ENCODE results near the gene HMGN4. TPM values are rescaled to one million over a fixed set of nuclear protein-coding genes. Genes with fewer than 3 reads are reported as not detected.

Gene HMGN4
- total and polyA plus RNA-seq, 9 of the 15 experiments (the other 6 are each of a cell fraction or from before 2014, with no cell fraction given), result 35.4 to 134 (median 94.1) TPM

DNA sequence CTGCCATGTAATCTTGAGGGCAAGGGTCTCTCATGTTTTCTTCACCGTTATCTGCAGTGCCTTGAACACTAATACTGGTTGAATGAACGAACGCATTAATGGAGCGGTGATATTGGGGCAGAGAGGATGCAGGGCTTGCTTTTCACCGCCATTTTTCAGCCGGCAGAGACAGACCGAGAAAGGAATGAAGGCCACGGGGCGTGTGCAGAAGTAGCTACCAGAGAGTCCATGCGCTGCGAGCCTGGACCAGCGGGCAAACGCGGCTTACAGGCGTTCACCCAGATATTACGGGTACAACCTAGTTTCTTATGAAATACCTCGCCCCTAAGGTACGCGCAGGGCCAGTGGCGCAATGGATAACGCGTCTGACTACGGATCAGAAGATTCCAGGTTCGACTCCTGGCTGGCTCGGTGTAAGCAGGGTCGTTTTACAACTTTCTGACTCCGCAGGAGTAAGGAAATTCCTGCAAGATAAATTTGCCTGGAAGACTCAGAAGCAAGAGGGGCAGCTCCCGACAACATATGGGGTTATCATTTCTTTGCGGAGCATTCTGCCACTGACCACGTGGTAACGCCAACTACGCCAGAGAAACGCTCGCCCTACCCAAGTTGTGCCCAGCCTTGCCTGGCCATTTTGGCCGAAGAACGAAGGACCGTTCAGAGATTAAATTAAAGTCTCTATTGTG lies 863 bp upstream of the HMGN4 start (continued):
- TF ChIP-seq, protein P1, sequence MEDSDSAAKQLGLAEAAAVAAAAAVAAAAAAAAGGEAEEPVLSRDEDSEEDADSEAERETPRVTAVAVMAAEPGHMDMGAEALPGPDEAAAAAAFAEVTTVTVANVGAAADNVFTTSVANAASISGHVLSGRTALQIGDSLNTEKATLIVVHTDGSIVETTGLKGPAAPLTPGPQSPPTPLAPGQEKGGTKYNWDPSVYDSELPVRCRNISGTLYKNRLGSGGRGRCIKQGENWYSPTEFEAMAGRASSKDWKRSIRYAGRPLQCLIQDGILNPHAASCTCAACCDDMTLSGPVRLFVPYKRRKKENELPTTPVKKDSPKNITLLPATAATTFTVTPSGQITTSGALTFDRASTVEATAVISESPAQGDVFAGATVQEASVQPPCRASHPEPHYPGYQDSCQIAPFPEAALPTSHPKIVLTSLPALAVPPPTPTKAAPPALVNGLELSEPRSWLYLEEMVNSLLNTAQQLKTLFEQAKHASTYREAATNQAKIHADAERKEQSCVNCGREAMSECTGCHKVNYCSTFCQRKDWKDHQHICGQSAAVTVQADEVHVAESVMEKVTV (CRISPR knock-in tag; IDR thresholded peaks at IDR 0.05), result no peak
- TF ChIP-seq NR4A1 (CRISPR knock-in tag; IDR thresholded peaks at IDR 0.05), result 0 out of 2 replicates have a peak, but pooled peaks have one; percentile 72
- TF ChIP-seq NR4A1 (tag; IDR thresholded peaks at IDR 0.05), result peak; percentile 21; the same call in 1 of the 2 replicates
- TF ChIP-seq, protein P2, sequence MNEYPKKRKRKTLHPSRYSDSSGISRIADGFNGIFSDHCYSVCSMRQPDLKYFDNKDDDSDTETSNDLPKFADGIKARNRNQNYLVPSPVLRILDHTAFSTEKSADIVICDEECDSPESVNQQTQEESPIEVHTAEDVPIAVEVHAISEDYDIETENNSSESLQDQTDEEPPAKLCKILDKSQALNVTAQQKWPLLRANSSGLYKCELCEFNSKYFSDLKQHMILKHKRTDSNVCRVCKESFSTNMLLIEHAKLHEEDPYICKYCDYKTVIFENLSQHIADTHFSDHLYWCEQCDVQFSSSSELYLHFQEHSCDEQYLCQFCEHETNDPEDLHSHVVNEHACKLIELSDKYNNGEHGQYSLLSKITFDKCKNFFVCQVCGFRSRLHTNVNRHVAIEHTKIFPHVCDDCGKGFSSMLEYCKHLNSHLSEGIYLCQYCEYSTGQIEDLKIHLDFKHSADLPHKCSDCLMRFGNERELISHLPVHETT (CRISPR knock-in tag; conservative IDR thresholded peaks at IDR 0.05 in 1 of 2, IDR thresholded peaks at IDR 0.05 in 1 of 2), result peak in 1 of 2 experiments; percentile 72; a peak in 1 of 4 replicates
- peak; percentile 54; the same call in 1 of the 2 replicates for TF ChIP-seq DNMT1 (IDR thresholded peaks at IDR 0.05)
- no peak for TF ChIP-seq ZSCAN32 (CRISPR knock-in tag; IDR thresholded peaks at IDR 0.05)
- TF ChIP-seq PPARD (CRISPR knock-in tag; IDR thresholded peaks at IDR 0.05), result no peak
- TF ChIP-seq, protein P3, sequence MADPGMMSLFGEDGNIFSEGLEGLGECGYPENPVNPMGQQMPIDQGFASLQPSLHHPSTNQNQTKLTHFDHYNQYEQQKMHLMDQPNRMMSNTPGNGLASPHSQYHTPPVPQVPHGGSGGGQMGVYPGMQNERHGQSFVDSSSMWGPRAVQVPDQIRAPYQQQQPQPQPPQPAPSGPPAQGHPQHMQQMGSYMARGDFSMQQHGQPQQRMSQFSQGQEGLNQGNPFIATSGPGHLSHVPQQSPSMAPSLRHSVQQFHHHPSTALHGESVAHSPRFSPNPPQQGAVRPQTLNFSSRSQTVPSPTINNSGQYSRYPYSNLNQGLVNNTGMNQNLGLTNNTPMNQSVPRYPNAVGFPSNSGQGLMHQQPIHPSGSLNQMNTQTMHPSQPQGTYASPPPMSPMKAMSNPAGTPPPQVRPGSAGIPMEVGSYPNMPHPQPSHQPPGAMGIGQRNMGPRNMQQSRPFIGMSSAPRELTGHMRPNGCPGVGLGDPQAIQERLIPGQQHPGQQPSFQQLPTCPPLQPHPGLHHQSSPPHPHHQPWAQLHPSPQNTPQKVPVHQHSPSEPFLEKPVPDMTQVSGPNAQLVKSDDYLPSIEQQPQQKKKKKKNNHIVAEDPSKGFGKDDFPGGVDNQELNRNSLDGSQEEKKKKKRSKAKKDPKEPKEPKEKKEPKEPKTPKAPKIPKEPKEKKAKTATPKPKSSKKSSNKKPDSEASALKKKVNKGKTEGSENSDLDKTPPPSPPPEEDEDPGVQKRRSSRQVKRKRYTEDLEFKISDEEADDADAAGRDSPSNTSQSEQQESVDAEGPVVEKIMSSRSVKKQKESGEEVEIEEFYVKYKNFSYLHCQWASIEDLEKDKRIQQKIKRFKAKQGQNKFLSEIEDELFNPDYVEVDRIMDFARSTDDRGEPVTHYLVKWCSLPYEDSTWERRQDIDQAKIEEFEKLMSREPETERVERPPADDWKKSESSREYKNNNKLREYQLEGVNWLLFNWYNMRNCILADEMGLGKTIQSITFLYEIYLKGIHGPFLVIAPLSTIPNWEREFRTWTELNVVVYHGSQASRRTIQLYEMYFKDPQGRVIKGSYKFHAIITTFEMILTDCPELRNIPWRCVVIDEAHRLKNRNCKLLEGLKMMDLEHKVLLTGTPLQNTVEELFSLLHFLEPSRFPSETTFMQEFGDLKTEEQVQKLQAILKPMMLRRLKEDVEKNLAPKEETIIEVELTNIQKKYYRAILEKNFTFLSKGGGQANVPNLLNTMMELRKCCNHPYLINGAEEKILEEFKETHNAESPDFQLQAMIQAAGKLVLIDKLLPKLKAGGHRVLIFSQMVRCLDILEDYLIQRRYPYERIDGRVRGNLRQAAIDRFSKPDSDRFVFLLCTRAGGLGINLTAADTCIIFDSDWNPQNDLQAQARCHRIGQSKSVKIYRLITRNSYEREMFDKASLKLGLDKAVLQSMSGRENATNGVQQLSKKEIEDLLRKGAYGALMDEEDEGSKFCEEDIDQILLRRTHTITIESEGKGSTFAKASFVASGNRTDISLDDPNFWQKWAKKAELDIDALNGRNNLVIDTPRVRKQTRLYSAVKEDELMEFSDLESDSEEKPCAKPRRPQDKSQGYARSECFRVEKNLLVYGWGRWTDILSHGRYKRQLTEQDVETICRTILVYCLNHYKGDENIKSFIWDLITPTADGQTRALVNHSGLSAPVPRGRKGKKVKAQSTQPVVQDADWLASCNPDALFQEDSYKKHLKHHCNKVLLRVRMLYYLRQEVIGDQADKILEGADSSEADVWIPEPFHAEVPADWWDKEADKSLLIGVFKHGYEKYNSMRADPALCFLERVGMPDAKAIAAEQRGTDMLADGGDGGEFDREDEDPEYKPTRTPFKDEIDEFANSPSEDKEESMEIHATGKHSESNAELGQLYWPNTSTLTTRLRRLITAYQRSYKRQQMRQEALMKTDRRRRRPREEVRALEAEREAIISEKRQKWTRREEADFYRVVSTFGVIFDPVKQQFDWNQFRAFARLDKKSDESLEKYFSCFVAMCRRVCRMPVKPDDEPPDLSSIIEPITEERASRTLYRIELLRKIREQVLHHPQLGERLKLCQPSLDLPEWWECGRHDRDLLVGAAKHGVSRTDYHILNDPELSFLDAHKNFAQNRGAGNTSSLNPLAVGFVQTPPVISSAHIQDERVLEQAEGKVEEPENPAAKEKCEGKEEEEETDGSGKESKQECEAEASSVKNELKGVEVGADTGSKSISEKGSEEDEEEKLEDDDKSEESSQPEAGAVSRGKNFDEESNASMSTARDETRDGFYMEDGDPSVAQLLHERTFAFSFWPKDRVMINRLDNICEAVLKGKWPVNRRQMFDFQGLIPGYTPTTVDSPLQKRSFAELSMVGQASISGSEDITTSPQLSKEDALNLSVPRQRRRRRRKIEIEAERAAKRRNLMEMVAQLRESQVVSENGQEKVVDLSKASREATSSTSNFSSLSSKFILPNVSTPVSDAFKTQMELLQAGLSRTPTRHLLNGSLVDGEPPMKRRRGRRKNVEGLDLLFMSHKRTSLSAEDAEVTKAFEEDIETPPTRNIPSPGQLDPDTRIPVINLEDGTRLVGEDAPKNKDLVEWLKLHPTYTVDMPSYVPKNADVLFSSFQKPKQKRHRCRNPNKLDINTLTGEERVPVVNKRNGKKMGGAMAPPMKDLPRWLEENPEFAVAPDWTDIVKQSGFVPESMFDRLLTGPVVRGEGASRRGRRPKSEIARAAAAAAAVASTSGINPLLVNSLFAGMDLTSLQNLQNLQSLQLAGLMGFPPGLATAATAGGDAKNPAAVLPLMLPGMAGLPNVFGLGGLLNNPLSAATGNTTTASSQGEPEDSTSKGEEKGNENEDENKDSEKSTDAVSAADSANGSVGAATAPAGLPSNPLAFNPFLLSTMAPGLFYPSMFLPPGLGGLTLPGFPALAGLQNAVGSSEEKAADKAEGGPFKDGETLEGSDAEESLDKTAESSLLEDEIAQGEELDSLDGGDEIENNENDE (IDR thresholded peaks at IDR 0.05; ENCODE audit: low read depth, low read length), result no peak
- TF ChIP-seq, protein P4, sequence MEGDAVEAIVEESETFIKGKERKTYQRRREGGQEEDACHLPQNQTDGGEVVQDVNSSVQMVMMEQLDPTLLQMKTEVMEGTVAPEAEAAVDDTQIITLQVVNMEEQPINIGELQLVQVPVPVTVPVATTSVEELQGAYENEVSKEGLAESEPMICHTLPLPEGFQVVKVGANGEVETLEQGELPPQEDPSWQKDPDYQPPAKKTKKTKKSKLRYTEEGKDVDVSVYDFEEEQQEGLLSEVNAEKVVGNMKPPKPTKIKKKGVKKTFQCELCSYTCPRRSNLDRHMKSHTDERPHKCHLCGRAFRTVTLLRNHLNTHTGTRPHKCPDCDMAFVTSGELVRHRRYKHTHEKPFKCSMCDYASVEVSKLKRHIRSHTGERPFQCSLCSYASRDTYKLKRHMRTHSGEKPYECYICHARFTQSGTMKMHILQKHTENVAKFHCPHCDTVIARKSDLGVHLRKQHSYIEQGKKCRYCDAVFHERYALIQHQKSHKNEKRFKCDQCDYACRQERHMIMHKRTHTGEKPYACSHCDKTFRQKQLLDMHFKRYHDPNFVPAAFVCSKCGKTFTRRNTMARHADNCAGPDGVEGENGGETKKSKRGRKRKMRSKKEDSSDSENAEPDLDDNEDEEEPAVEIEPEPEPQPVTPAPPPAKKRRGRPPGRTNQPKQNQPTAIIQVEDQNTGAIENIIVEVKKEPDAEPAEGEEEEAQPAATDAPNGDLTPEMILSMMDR (IDR thresholded peaks at IDR 0.05 in 2 of 3, conservative IDR thresholded peaks at IDR 0.05 in 1 of 3; ENCODE audit: insufficient read depth in 2 of 3, low read depth in 1 of 3, low read length in 3 of 3), result peak in 1 of 3 experiments; percentile 2; a peak in 1 of 6 replicates

Data from K562 (cell line).